GM18511 (cell line): ENCODE measurements around the gene GRAMD4.
A peak's percentile ranks its signal among the peaks of the same experiment; 100 is the strongest.

Source experiments
- ATAC-seq: cut with Tn5 transposase; IDR thresholded peaks from one replicate; pipeline ENCODE4 v1.9.1; 2021; ENCODE audit warnings: mild to moderate bottlenecking, moderate library complexity; ENCODE audit not compliant: unreplicated experiment

Gene GRAMD4

DNA sequence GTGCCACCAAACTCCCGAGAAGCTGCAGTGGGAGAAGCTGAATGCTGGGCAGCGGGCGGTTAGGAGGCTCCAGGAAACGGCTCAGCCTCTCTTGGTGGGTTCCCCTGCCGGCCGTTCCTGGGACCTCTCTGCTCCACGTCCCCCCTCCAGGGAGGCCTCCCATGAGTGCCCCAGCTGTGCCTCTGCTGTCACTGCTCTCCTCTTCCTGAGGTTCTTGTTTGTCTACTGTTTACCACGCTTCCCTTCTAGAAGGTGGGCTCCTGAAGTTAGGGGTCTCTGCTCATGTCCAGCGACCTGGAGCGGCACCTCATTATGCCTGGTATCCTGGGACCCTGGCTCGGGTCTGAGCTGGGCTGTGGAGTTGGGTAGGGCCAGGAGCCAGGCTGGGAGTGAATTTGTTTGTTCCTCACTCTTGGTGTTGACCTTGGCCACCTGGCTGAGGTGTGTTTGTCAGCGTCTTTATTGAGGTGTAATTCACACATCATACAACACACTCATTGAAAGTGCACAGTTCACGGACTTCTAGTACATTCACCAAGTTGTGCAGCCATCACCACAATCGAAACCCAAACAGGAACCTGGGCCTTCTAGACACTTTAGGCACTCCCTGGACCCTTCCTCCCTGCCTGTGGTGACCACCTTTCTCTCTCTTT lies 37.8 kb upstream of the GRAMD4 start:
- ATAC-seq, result no peak

DNA sequence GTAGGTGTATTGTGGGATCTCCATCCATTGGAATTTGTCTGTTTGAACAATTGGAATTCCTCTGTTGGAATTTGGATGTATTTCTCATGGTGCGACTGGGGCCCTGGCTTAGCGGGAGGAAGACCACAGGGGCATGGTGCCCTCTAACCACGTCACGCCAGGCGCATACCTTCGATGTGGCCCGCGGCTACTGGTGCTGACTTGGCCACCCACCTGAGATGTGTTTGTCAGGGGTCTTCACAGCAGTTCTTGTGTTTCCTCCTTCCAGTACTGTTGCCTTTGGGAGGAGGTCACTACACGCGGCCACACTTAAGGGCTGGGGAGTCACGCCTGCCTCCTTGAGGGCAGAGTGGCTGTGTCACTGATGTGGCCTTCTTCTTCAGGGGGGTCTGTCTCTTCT lies 36.6 kb upstream of the GRAMD4 start:
- no peak for ATAC-seq

DNA sequence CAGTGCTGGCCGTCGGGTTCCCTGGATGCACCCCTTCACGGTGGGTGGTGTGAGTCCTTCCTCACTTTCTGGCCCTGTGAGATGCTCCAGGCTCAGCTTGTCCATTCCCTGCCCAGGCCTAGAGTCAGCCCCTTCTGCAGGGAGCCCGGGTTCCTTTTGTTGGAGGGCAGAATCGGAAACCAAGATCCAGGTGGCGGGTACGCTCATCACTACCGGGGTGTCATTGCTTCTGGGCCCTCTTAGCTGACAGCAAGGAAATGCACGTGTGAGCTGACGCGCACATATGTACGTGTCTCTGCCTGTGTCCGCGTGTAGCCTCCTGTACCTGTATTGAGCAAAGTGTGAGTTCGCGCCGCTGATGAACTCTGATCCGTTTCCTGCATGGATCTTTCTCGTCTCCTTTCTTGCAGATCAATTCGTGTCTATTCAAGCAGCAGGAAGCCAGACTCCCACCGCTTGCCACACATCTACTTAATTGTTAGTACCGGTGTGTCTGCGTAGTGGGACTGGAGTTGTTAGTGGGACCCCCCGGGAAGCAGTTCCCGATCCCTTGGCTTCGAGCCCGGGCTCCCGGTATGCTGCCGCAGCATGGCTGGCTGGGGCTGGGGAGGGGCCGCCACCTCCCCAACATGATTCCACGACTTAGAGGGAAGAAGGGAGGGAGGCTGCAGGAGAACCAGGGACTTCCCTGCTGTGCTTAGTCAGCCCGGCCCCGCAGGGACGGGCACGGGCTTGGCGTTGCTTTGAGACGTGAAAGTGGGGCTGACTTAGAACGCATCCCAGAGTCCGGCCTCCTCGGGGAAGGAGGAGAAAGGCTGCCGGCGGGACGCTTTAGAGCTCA lies 35.9 kb upstream of the GRAMD4 start:
- ATAC-seq, result no peak

DNA sequence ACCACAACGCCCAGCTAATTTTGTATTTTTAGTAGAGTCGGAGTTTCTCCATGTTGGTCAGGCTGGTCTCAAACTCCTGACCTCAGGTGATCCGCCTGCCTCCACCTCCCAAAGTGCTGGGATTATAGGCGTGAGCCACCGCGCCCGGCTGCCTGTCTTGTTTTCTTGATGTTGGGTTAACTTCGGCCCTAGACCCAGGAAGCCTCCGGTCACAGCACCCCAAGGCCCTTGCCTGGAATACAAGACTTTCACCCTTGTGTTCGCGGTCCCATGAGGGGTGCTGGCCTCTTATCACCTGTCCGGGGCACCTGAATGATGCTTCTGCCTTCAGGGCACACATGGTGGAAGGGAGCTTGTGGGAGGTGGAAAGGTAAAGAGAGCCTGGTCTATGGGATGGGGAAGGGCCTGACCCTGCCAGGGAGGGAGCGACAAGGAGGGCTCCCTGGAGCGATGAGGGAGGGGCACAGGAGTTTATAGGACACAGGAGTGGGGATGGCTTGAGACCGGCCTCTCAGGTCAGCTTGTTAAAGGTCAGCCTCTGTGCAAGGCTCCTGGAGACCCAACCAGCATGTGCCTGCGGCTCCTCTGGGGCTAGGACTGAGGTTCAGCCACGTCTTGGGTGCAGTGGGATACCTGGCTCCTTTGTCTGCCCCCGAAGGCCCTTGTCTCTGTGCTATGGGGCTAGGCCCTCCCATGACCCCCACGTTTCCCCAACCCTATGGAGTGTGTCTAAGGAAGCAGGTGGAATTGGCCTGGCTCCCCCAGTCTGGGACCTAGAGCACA lies 34.7 kb upstream of the GRAMD4 start:
- ATAC-seq, result no peak

DNA sequence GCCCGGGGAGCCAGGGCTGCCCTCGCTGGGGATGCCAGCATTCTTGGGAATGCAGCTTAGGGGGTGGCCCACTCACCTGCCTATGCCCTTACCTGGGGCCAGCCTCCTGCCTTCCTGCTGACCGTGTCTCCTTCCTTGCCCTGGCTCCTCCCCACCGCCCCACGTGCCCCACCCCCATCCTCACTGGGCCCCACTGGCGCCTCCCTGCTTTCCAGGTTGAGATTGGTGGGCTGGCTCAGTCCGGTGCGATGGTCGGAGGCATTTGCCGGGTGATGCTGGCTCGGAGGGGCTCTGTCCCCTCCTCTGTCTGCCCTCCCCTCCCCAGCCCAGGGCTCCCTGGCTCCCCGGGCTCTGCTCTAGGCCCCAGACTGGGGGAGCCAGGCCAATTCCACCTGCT lies 34.1 kb upstream of the GRAMD4 start:
- no peak for ATAC-seq

DNA sequence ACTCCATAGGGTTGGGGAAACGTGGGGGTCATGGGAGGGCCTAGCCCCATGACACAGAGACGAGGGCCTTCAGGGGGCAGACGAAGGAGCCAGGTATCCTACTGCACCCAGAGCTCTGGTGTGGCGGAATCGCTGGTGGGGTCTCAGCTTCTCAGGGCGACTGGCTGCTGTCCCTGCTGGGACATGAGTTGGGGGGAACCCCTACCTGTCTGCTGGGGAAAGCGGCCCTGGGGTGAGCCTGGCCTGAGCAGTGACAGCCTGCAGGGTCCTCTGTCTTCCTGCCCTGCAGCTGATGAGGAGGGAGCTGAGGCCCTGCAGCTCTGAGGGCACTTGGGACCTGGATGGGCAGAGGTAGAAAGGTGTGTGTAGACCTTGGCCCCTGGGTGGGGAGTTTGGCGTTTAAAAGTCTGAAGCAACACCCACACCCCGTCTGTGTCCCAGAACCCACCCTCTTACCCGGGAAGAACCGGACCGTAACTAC lies 33.6 kb upstream of the GRAMD4 start:
- no peak for ATAC-seq

DNA sequence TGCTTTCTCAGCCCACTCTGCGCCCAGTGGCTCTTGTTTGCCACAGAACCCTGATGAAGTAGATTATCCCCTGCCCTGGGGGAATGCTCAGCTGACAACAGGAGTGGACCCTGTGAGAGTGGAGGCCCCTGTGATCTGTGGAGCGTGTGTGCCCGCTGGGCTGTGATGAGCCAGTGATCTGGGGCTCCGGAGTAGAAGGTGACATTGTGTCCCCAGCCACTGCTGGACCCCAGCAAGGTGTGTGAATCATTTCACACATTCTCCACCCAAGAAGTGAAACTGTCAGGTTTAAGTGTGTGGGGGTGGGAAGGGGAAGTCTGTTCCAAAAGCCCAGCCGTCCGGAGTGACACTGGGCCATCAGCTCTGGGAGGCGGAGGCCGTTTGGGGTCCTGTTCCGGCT lies 33.1 kb upstream of the GRAMD4 start:
- peak; percentile 70 for ATAC-seq

DNA sequence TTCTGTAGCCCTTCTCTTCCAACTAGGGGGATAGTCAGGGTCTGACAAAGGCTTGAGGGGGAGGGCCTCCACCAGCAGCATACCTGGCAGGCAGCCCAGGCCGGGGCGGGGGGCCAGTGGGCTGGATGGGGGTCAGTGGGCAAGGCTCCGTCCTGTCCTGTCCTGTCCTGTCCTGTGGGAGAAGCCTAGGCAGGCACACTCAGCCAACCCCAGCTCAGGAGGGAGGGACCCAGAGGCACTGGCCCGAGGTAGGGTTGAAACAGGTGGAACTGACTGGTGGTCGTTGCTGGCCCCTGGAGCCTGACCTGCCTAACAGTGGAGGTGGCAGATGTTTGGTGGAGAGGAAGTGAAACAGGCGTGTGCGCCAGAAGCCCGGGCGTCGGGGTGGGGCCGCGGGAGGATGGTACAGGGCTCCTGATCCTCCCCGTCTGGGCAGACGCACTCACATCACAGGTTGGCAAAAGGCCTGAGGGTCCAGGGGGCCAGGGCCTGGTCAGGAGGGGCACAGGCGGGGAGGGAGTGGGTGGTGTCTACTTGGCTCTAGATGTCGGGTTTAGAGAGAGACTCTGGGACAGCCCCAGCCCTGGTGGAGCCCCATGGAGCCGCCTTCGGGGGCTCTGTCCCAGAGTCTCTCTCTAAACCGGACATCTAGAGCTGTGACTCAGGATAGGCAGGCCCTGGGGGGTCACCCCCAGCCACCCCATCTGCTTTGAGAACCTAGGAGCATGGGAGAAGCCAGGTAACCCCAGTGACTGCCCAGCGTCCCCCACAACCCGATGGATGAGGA lies 32.5 kb upstream of the GRAMD4 start:
- ATAC-seq, result peak; percentile 80

DNA sequence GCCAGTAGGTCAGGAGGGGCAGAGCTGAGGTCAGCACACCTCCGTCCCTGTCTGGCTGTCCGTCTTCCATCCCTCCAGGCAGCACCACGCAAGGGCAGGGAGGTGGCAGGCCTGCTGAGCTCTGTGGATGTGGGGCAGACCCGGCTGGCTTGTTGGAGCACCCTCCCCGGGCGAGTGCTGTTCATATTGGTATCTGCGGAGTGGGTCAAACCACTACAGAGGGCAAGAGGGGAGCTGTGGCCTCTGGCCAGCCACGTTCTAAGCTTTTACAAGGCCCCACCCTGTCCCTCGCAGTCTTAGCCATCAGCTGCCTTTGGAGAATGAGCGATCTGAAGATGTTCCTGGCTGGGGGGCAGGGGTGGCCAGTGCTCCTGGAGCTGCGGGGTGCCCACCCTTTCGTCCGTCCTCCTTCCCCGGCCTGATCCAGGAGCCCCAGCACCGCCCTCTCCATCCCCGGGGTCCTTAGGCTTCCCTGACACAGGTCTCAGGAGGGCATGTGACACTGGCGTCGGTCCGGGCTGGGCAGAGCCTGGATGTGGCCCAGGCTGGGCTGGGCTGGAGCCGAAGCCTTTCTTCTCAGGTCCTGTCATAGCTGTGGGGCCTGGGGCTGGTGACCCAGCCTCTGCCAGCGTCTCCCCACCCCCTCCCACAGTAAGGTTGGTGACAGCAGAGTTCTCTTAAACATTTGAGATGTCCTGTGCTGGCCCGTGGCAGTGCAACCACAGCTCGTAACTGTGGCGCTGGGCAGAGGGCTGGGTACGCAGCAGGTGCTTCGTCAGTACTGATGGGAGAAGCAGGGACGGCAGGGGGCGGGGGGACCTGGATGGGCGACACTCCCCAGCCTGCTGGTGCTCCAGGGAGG lies 31.7 kb upstream of the GRAMD4 start:
- ATAC-seq, result no peak

DNA sequence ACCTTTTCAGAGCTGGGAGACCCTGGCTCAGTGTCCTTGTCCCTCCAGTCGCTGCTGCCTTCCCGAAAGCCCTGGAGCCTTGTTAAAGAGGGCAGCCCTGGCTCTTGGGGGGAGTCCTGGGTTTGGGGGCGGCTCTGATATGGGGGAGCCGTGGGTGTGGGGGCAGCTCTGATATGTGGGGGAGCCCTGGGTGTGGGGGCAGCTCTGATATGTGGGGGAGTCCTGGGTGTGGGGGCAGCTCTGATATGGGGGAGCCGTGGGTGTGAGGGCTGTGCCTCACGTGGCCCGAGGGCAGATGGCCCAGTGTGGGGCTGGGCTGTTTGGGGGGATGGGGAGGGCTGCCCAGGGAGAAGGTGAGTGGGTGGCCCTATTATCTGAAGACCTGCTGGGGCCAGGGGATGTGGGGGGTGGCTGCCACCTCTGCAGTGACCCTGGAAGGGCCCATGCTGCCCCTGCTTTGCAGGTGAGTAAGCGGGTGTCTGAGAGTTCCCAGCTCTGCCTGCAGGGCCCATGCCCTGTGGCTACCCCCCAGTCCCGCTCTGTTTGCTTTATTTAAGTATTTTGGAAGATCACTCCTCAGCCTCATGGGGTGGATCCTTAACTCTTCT lies 30.9 kb upstream of the GRAMD4 start:
- ATAC-seq, result no peak

DNA sequence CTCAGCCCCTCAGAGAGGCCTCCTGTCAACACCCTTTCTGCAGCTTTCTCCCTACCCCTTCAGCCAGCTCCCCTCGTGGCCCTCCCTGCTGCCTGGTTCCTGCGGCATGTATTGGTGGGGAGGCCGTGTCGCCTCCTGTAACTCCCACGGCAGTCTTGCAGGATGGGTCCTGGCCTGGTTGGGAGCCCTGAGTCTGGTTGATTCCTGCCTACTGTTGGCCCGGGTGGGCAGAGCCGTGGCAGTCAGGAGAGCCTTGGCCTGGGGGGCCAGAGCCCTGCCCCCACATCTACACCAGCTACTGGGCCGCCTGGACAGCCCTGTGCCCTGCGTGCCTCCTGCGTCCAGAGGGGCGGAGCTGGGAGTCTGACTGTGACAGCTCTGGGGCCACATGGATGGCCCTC lies 30.3 kb upstream of the GRAMD4 start:
- ATAC-seq, result no peak

DNA sequence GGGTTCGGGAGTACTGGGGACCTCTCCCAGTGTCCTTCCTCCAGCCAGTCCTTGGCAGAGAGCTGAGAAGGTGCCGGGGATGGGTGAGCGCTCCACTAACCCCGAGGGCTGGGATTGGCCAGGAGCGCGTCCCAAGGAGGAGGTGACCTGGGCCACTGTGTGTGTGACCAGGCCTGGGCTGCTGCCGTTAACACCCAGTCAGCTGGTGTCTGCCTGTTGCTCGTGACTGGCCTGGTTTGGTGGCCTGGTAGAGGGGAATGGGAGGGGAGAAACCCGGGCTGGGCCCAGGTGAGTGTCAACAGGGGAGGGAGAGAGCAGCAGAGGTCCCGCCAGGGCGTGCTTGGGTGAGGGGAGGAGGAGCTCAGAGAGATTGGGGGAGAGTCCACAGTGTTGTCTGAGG lies 29.9 kb upstream of the GRAMD4 start:
- no peak for ATAC-seq

DNA sequence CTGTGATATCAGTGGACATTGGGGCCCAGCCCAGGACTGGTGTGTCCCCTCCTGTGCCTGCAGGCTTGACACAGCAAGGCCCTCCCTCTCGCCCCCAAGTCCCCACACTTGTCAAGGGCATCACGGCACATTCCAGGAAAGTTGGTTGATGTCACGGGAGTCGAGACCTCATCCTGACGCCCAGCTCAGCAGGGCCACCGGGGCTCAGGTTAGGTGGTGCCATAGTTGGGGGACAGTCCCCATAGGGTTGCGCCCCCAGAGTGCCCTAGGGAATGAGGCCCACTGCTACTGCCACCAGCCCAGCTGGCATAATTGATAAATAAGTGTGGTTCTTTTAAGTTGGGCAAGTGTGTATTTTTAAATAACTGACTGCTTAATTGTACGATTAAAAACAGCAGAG lies 28.3 kb upstream of the GRAMD4 start:
- ATAC-seq, result no peak

DNA sequence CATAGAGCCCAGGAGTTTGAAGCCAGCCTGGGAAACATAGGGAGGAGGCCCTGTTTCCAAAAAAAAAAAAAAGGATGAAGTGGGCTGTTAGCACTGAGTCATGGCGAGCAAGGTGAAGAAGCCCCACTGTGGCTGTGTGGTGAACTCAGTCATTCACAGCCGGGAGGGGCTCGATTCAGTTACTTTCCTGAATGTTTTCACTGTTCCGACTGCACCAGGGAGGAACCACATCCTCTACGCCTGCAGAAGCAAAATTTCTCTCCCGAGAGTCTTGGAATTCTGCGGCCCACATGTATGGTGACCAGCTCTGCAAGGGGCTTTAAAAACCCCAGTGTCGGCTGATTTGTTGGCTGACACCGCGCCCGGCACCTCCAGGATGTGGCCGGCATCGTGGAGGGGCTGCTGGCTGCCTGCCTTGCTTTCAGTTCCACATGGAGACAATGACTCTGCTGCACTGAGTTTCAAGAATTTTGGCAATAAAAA lies 27.8 kb upstream of the GRAMD4 start:
- peak; percentile 59 for ATAC-seq

DNA sequence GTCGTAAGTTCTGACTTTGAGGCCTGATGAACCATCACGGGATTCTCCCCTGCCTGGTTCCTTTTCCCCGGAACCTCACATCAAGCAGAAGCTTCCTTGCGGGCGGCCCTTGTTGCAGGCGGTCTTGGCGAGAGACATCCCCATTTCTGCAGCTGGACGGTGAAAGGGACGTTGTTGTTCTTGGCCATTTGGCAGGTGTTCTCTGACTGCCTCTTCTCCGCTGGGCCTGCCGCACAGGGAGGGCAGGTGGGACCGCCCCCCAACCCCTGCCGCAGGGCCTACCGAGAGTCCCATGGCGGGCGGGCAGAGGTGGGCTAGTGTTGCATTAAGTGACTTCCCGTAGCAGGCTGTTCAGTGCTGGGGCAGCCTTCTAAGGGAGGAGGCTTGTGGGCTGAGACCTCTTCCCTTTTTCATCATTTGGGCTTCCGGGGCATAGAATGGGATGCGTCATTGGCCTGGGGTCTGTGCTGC lies 26.9 kb upstream of the GRAMD4 start:
- ATAC-seq, result no peak

DNA sequence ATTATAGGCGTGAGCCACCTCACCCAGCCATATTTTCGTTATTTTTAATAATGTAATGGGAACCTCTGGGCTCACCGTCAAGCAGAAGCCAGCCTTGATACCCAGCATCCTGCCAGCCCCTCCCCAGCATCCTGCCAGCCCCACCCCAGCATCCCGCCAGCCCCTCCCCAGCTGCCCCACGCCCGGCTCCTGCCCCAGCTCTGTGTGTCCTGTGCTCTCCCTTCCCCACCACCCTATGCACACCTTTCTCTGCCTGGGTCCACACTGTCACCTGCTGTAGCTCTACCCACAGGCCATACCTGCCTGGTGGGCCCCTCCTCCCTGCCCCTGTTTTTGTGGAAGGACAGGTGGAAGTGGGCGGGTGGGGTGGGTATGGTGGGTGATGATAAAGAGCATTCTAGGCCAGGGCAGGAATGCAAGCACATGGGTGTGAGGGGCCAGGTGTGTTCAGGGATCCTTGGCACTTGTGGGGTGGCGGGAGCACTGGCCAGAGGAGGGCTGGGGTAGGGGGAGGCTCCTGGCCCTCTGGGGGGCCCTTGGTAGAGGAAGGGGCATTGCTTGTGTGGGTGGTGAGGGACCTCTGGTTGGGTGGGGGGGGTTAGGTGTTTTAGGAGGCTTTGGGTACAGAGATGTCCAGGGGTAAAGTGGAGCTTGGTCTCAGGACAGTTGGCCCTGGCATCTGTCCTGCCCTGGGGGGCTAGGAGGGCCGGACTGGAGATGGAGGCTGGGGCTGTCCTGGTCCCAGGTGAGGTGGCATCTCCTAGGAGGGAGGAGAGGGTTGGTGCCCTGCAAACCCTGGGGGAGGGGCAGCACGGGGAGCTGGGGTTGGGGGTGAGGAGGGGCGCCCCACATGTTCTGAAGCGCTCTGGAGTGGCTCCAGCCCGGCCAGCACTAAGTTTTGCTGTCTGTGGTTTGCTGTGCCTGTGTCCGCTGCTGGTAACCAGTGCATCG lies 25.9 kb upstream of the GRAMD4 start:
- no peak for ATAC-seq

DNA sequence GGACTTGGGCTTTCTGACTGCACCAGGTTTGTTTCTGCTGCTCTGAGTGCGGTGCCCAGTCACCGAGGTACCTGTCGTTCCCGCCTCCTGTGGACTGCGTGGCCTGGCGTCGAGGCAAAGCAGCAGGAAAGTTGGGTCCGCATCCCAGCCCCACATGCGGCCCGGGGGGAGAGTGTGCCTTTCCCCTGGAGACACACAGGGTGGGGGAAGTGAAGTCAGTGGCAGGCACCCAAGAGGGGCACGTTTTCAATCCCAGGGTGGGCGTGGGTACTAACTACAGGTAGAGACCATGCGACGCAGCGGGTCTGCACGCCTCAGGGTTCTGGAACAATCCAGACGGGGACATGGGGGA lies 25.3 kb upstream of the GRAMD4 start:
- ATAC-seq, result no peak

DNA sequence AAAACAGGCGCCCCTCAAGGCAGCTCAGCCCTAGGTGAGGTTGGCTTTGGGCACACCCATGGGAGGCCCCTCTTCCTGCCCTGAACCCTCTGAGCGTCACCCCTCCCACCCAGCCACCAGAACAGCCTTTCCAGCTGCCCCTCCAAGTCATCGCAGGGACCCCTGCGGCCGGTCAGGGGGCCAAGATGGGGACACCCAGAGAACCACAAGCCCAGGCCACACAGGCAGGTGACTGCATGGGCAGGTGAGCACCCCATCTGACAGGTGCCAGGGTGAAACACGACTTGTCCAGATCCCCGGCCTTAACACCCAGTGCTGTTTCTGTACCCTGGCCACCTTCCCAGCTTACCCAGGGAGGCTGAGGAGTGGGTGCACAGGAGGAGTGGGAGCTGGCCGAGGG lies 24.6 kb upstream of the GRAMD4 start:
- no peak for ATAC-seq
